Skeletal muscle tissue (tissue), 4 donors: ENCODE data around the gene FGF1. TPM values are rescaled to one million over a fixed set of nuclear protein-coding genes. Genes with fewer than 3 reads are reported as not detected.

Experiments used
- H3K27ac ChIP-seq: one replicate; pipeline ENCODE4 v1.7.0; 2013; ENCODE audit warnings: mild to moderate bottlenecking, low read depth, low read length, inconsistent platforms
- H3K27me3 ChIP-seq, 3 donors: one replicate each; pipeline ENCODE4 v1.7.0; 2013; ENCODE audit warnings: low read length in 3 of 3; ENCODE audit not compliant: control insufficient read depth in 3 of 3, insufficient read depth in 3 of 3
- H3K36me3 ChIP-seq, 3 donors: one replicate each; pipeline ENCODE4 v1.7.0; 2013; ENCODE audit warnings: low read length in 3 of 3; ENCODE audit not compliant: control insufficient read depth in 3 of 3, insufficient read depth in 3 of 3
- H3K4me1 ChIP-seq, 3 donors: one replicate each; pipeline ENCODE4 v1.7.0; 2013; ENCODE audit warnings: low read length in 3 of 3, mild to moderate bottlenecking in 3 of 3; ENCODE audit not compliant: control insufficient read depth in 3 of 3, insufficient read depth in 3 of 3
- H3K4me3 ChIP-seq, 3 donors: one replicate each; pipeline ENCODE4 v1.7.0; 2013; ENCODE audit warnings: low read length in 3 of 3
- H3K9ac ChIP-seq, 3 donors: one replicate each; pipeline ENCODE4 v1.7.0; 2013; ENCODE audit warnings: low read length in 3 of 3, mild to moderate bottlenecking in 3 of 3, moderate library complexity in 2 of 3, low read depth in 1 of 3
- H3K9me3 ChIP-seq, 3 donors: one replicate each; pipeline ENCODE4 v1.7.0; 2013; ENCODE audit warnings: low read length in 3 of 3; ENCODE audit not compliant: control insufficient read depth in 3 of 3
- total RNA-seq: library from RNA; depleted of rRNA; stranded (reverse); fragments of >200 nt; gene quantifications from one replicate; pipeline ENCODE4 v1.2.3, GENCODE V29; 2014
- donor health status: Osteomylitis.

FGF1 gene
- total RNA-seq, 1 donor from 2014 or later: 2.6 TPM

- Histone ChIP-seq H3K36me3 (no peaks in the 10 kb centered on the region), H3K27me3 (peaks cover 0 to 4% (median 0%) of the 10 kb centered on the region in 3 donors), H3K4me3 (no peak overlapping the region), H3K27ac (no peak overlapping the region), H3K4me1 (peaks cover 2 to 6% (median 6%) of the 10 kb centered on the region in 3 donors), H3K9ac (no peak overlapping the region), H3K9me3 (no peaks in the 10 kb centered on the region)
These were observed 31.8 kb upstream of the FGF1 start for GRCh38 chr5:142717582-142718215.

- Histone ChIP-seq H3K27me3 (peaks cover 0 to 4% (median 0%) of the 10 kb centered on the region in 3 donors), H3K4me1 (peaks cover 2 to 9% (median 8%) of the 10 kb centered on the region in 3 donors), H3K27ac (no peak overlapping the region), H3K36me3 (no peaks in the 10 kb centered on the region), H3K9ac (no peak overlapping the region), H3K9me3 (no peaks in the 10 kb centered on the region), H3K4me3 (no peak overlapping the region)
These were observed 31.1 kb upstream of the FGF1 start for GRCh38 chr5:142716963-142717362.

GRCh38 chr5:142715291-142715690, 29.4 kb upstream of the FGF1 start:
- no peak overlapping the region for H3K27ac ChIP-seq

GRCh38 chr5:142713121-142713706, 27.3 kb upstream of the FGF1 start:
- no peaks in the 10 kb centered on the region for H3K9me3 ChIP-seq
- H3K4me1 ChIP-seq: peaks cover 0 to 9% (median 8%) of the 10 kb centered on the region in 3 donors
- H3K27ac ChIP-seq: peak overlapping the region; percentile 77
- peaks cover 0 to under 1% (median 0%) of the 10 kb centered on the region in 3 donors for H3K27me3 ChIP-seq
- peak overlapping the region; percentile 72 to 78 (median 77) for H3K4me3 ChIP-seq
- no peaks in the 10 kb centered on the region for H3K36me3 ChIP-seq
- H3K9ac ChIP-seq: peak overlapping the region; percentile 68 to 80 (median 71)

More at GRCh38 chr5:142715291-142715690, 29.4 kb upstream of the FGF1 start:
- H3K9me3 ChIP-seq: no peaks in the 10 kb centered on the region
- peaks cover 0 to 4% (median 0%) of the 10 kb centered on the region in 3 donors for H3K27me3 ChIP-seq
- H3K36me3 ChIP-seq: no peaks in the 10 kb centered on the region
- H3K4me3 ChIP-seq: no peak overlapping the region
- H3K4me1 ChIP-seq: peaks cover 0 to 9% (median 8%) of the 10 kb centered on the region in 3 donors
- no peak overlapping the region for H3K9ac ChIP-seq

GRCh38 chr5:142703153-142703552, 17.3 kb upstream of the FGF1 start:
- Histone ChIP-seq H3K9me3 (no peaks in the 10 kb centered on the region), H3K4me3 (no peak overlapping the region), H3K27me3 (no peaks in the 10 kb centered on the region), H3K4me1 (peaks cover 8 to 12% (median 9%) of the 10 kb centered on the region in 3 donors), H3K36me3 (no peaks in the 10 kb centered on the region), H3K27ac (no peak overlapping the region), H3K9ac (no peak overlapping the region)

GRCh38 chr5:142701673-142702311, 15.9 kb upstream of the FGF1 start:
- H3K36me3 ChIP-seq: no peaks in the 10 kb centered on the region
- no peak overlapping the region for H3K9ac ChIP-seq
- no peaks in the 10 kb centered on the region for H3K9me3 ChIP-seq
- H3K4me3 ChIP-seq: no peak overlapping the region
- H3K27ac ChIP-seq: no peak overlapping the region
- H3K27me3 ChIP-seq: no peaks in the 10 kb centered on the region
- H3K4me1 ChIP-seq: peaks cover 22 to 26% (median 23%) of the 10 kb centered on the region in 3 donors

- H3K4me1 ChIP-seq: peaks cover 30 to 32% (median 32%) of the 10 kb centered on the region in 3 donors
- no peak overlapping the region for H3K4me3 ChIP-seq
- no peaks in the 10 kb centered on the region for H3K27me3 ChIP-seq
- no peaks in the 10 kb centered on the region for H3K9me3 ChIP-seq
- no peaks in the 10 kb centered on the region for H3K36me3 ChIP-seq
- no peak overlapping the region for H3K9ac ChIP-seq
- no peak overlapping the region for H3K27ac ChIP-seq
These were observed 14.7 kb upstream of the FGF1 start for GRCh38 chr5:142700566-142700965.

- Histone ChIP-seq H3K9ac (no peak overlapping the region), H3K9me3 (no peaks in the 10 kb centered on the region), H3K27me3 (no peaks in the 10 kb centered on the region), H3K4me3 (no peak overlapping the region), H3K36me3 (no peaks in the 10 kb centered on the region), H3K4me1 (peaks cover 30 to 32% (median 32%) of the 10 kb centered on the region in 3 donors), H3K27ac (peak overlapping the region; percentile 78)
These were observed 13.4 kb upstream of the FGF1 start for GRCh38 chr5:142699184-142699720.

- H3K9me3 ChIP-seq: no peaks in the 10 kb centered on the region
- no peaks in the 10 kb centered on the region for H3K36me3 ChIP-seq
- no peaks in the 10 kb centered on the region for H3K27me3 ChIP-seq
- peaks cover 30 to 32% (median 32%) of the 10 kb centered on the region in 3 donors for H3K4me1 ChIP-seq
- H3K27ac ChIP-seq: peak overlapping the region; percentile 78
- H3K9ac ChIP-seq: peak overlapping the region in 2 of 3 donors; percentile 52 to 54
- H3K4me3 ChIP-seq: peak overlapping the region in 2 of 3 donors; percentile 6 to 18
These were observed 12.7 kb upstream of the FGF1 start for GRCh38 chr5:142698447-142699183.
